Stimulated activated CD8-positive, alpha-beta memory T cell treated with anti-CD3 and anti-CD28 coated beads, Interleukin-7, amount 100 ng/mL, for 48 hours (primary cell): ENCODE data around the gene GTF3C5.
"Not testable (repeated sequence)": the region's sequence is repeated elsewhere in the genome, so short reads cannot be mapped to it uniquely, and the experiment has no call there.

Experiments
- DNase-seq, 2 donors: peaks; one replicate each; pipeline ENCODE4 v3.0.0-alpha.2; 2020; ENCODE audit warnings: low read depth in 1 of 2; ENCODE audit errors: extremely low read depth in 1 of 2

GTF3C5 gene

GRCh38 chr9:133030317-133031129, at the start of gene GTF3C5:
TSS of gene GTF3C5 (plus strand) at chr9:133030997. CDS start at chr9:133031012, 15 bp downstream.
- peak; percentile 73 to 86 for DNase-seq

- DNase-seq = no peak
These were observed 48.3 kb upstream of the GTF3C5 start for GRCh38 chr9:132982458-132982857.

GRCh38 chr9:132983491-132984201, 47.2 kb upstream of the GTF3C5 start:
- DNase-seq = no peak

GRCh38 chr9:132984202-132985070, 46.4 kb upstream of the GTF3C5 start:
- DNase-seq = no peak

GRCh38 chr9:132985071-132985350, 45.8 kb upstream of the GTF3C5 start:
- DNase-seq = no peak

GRCh38 chr9:132985489-132985888, 45.3 kb upstream of the GTF3C5 start:
- no peak for DNase-seq

- DNase-seq = no peak
These were observed 44.7 kb upstream of the GTF3C5 start for GRCh38 chr9:132986114-132986513.

GRCh38 chr9:132986640-132987620, 43.9 kb upstream of the GTF3C5 start:
- no peak for DNase-seq

GRCh38 chr9:132988244-132989013, 42.4 kb upstream of the GTF3C5 start:
- no peak for DNase-seq

- no peak for DNase-seq
These were observed 41.8 kb upstream of the GTF3C5 start for GRCh38 chr9:132989014-132989310.

- DNase-seq = no peak
These were observed 41.3 kb upstream of the GTF3C5 start for GRCh38 chr9:132989414-132989996.

- DNase-seq = not testable (repeated sequence)
These were observed 40.7 kb upstream of the GTF3C5 start for GRCh38 chr9:132989998-132990557.

GRCh38 chr9:132990781-132991180, 40.0 kb upstream of the GTF3C5 start:
- no peak for DNase-seq

GRCh38 chr9:132991351-132992300, 39.2 kb upstream of the GTF3C5 start:
- DNase-seq = no peak

- no peak for DNase-seq
These were observed 37.3 kb upstream of the GTF3C5 start for GRCh38 chr9:132993511-132993939.

- no peak for DNase-seq
These were observed 36.2 kb upstream of the GTF3C5 start for GRCh38 chr9:132994410-132995120.

- DNase-seq = no peak
These were observed 35.7 kb upstream of the GTF3C5 start for GRCh38 chr9:132995121-132995420.
